ENCODE data around the gene PON1.

The PON1 gene

DNA sequence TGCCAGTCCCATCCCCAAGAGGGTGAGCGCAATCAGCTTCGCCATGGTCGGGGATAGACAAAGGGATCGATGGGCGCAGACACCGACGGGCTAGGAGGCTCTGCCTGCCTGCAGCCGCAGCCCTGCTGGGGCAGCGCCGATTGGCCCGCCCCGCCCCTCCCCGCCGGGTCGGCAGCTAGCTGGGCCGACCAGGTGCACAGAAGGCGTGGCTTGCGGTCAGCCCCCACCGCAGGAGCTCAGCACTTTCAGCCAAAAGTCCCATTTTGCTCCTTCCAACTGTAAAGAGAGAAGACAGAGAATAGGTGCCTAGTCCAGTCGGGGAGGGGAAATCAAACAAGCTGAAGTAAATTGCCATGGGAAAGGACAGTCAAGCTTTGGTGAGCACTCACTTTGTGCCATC lies at the start of gene PON1:
PON1 (minus strand) TSS at position 102 of the 400 bp plus-strand sequence; CDS start at position 45, 57 bp downstream.
- DNase-seq, result no peak

GRCh38 chr7:95373323-95373722 lies 49.0 kb upstream of the PON1 start:
- DNase-seq, result no peak

- DNase-seq, result no peak
Observed at GRCh38 chr7:95368235-95368634, 43.9 kb upstream of the PON1 start.

GRCh38 chr7:95367606-95368005 lies 43.3 kb upstream of the PON1 start:
- no peak for DNase-seq

DNA sequence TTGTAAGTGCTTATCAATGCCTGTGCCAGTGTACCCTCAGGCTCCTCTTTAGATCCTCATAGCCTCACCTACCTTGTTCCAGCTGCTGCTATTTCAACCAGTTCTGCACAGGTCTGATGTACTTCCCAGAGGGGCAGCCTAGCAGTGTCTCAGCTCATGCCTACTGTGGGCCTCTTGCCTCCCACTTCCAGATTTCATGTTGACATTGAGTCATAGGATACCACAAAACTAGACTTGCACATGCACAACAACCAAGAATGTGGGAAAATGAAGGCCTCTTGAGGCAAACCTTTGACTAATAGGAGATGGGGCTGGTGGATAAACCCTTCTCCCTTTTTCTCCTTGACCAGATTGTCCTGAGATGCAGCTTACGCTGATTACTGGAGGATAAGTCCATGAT lies 40.8 kb upstream of the PON1 start:
- DNase-seq, result no peak

GRCh38 chr7:95357623-95358022 lies 33.3 kb upstream of the PON1 start:
- no peak for DNase-seq

DNA sequence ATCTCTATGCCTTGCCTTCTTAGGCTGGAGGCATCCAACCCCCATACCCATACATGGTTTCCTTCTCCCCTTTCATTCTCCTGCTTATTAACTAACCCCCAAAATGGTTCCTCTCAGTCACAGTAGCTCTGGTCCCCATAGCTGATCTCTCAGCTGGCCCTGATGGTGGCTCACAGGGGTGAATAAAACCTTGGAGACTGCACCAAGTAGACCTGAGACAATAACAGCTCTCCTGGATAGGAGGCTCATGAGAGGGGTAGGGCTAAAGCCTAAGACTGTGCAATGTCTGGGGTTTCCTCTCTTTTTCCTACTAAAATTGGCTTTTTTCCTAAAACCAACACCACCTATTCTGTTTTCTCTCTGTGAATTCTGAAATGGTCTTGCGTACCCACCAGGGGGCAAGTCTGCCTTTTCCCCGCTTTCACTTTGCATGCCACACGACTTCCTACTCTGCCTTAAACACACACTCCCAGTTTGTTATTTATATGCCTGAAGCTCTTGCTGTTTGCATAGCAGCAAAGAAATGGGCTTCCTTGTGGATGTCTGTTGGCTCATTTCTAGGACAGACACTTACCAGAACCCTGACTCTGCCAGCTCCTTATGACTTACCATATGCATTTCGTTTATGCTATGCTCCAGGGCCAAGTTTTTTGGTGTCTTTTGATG lies 18.4 kb upstream of the PON1 start:
- no peak for DNase-seq

DNA sequence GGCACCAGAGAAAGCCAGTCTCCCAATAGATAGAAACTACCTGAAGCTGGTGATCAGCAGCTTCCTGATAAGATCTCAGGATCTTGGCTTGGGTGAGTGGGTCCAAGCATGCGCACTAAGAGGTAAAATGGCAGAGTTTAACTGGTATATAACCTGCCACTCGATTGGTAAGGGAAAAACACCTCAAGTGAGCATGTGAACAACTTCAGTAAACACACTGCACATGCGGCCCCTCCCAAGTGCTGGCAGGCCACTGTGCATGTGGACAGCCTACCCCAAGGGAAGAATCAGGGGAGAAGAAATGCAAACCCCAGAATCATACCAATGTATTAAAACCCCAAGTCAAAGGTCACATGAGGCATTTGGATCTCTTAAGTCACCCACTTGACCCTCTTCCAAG lies 17.7 kb upstream of the PON1 start:
- DNase-seq, result no peak

DNA sequence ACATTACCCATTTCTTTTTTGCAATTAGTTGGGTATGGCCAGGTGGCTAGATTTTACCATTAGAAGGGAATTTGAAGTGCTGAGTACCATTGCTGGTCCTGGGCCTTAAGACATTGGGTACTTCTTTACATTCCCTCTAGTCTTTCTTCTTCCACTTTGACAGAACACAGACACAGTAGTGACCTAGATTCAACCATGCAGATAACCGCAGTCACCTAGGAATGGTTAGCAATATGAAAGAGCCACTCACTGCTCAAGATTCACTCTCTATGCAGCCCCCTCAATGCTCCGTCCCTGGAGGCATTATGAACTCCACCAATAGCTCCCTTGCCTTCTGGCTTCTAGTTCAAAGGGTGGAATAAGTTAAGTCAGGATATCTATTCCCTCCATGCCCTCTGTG lies 16.2 kb upstream of the PON1 start:
- no peak for DNase-seq

GRCh38 chr7:95338832-95339231 lies 14.5 kb upstream of the PON1 start:
- DNase-seq, result no peak

GRCh38 chr7:95335093-95335492 lies 10.8 kb upstream of the PON1 start:
- peak; percentile 70 for DNase-seq

DNA sequence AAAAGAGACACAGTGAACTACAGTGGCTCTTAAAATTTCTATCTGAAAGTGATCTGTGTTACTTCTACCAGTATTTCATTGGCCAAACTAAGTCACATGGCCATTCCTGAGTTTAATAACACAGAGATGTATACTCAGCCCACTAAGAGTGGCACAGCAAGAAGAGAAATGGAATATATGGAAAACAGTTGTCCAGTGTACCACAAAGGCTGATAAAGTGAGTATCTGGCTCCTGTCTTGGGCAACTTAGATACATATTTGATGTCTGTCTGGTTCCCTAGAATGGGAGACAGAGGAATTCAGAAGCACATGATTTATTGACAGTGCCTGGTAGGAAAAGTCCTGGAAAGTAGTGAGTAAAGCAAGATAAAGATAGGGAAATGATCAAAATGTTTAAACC lies 10.1 kb upstream of the PON1 start:
- peak; percentile 60 for DNase-seq

GRCh38 chr7:95330961-95331337 lies 6.6 kb upstream of the PON1 start:
- DNase-seq, result no peak

- no peak for DNase-seq
Observed at GRCh38 chr7:95330204-95330960, 6.0 kb upstream of the PON1 start.

DNA sequence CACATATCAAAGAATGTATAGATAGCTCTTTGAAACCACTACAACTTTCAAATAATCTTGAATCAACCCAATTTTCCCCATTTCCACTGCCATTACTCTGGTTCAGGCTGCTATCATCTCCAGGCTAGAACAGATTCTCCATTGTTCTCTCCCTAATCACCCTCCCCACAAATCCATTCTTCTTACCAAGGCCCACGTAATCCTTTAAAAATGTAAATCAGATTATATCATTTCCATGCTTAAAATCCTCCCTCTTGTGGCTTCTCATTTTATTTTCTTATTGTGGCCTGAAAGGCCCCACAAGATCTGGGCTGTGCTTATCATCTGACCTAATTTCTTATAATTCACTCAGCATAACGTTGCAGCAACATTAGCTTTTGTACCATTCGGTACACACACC lies 3.0 kb upstream of the PON1 start:
- no peak for DNase-seq

GRCh38 chr7:95323410-95324129 lies 762 bp downstream of the PON1 start:
- no peak for DNase-seq

GRCh38 chr7:95322854-95323253 lies 1.5 kb downstream of the PON1 start:
- DNase-seq, result no peak

GRCh38 chr7:95322396-95322795 lies 1.9 kb downstream of the PON1 start:
- no peak for DNase-seq

DNA sequence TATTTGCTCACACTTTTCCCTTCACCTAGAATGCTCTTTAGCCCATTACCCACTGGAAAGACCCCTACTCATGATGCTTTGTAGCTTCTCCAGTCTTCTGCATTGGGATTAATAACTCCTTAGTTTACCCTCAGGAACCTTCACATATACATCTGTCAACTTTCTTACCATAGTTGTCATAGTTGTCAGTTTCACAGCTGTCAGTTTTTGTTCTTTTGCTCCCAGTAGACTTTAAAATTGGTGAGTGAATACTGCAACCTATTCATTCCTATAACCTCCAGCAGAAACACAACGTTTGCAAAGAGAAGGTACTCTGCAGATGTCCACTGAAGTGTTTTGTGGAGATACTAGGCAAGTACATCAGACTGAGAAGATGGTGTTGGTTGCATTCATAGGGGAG lies 2.6 kb downstream of the PON1 start:
- no peak for DNase-seq

DNA sequence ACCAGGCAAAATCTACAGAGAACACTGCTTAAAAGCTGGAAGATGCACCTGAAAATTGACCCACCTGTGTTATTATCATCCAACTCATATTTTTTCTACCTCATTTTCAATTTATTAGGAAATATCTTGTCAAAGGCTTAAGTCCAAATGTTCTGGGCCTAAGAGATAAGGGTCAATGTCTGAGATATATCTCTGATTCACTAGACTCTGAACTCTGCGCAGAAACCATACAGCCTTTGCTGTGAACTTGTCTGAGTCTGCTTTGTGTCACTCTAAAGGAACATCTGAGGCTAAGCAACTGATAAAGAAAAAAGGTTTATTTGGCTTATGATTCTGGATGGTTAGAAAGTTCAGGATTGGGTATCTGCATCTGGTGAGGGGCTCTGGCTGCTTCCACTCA lies 3.7 kb downstream of the PON1 start:
- DNase-seq, result no peak

DNA sequence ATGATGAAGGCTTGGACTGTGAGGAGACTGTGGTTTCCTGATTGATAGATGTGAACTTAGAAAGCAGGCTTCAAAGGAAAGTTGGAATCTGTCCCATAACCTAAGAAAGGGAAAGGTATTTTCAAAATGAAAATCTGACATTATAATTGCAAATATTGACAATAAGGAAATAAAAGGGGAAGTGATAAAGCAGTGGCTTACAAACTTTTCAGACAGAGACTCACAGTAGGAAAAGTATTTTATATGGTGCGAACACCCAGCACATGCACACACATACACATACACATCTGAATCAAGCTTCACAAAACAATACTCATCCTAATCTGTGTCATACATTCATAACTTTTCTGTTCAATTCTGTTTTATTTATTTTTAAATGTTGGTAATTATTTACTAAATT lies 4.8 kb downstream of the PON1 start:
- DNase-seq, result no peak

GRCh38 chr7:95318501-95319100 lies 5.7 kb downstream of the PON1 start:
- no peak for DNase-seq

- DNase-seq, result no peak
Observed at GRCh38 chr7:95317966-95318365, 6.4 kb downstream of the PON1 start.

GRCh38 chr7:95317546-95317945 lies 6.8 kb downstream of the PON1 start:
- DNase-seq, result no peak
